Kasumi-1 (cell line): ENCODE data around the gene EQTN.

Experiments
- DNase-seq, 2 experiments: peaks; one replicate each; lab custom pipeline; 2025; lab: John Stamatoyannopoulos, UW

Gene EQTN

GRCh38 chr9:27297050-27297449 is at the start of gene EQTN:
Gene EQTN (minus strand): TSS chr9:27297150. CDS start chr9:27297055, 95 bp downstream.
- DNase-seq = no peak

DNA sequence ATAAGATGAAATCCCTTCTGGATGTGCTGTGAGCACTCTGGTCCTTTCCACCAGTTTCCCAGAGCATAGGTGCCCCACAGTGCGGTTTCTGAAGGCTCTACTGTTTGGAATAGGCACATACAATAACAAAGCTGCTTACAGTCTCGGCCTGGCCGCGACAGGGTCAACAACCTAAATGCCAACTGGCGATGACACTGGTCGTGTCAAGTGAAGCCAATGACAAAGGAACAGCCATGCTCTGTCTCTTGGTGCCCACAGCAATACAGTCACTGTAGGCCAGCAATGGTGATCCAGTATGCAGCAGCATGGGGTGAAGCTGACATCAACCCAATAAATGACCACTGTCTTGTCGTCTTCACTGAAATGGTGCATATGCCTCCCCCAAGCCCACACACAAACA is 47.8 kb upstream of the EQTN start:
- no peak for DNase-seq

GRCh38 chr9:27341545-27342294 is 44.8 kb upstream of the EQTN start:
- no peak for DNase-seq

- DNase-seq = no peak
Measured at GRCh38 chr9:27340961-27341511, 44.1 kb upstream of the EQTN start.

DNA sequence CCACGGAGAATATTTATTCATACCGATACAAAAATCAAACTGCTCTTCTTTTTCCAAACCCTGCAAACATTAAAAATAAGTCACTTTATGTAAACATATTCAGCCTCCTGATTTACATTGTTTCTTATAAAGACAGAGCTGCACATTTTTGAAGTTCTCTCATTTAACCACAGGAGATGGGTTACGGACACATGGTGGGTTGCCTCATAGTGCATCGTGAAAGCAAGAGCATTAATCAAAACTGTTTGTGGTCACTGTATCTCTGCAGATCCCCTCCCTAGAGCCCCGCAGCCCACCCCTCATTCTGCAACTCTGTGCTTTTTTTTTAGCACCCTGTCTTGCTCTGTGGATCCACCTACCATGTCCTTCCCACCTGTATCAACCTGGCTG is 43.3 kb upstream of the EQTN start:
- DNase-seq = no peak

GRCh38 chr9:27339661-27340284 is 42.8 kb upstream of the EQTN start:
- no peak for DNase-seq

DNA sequence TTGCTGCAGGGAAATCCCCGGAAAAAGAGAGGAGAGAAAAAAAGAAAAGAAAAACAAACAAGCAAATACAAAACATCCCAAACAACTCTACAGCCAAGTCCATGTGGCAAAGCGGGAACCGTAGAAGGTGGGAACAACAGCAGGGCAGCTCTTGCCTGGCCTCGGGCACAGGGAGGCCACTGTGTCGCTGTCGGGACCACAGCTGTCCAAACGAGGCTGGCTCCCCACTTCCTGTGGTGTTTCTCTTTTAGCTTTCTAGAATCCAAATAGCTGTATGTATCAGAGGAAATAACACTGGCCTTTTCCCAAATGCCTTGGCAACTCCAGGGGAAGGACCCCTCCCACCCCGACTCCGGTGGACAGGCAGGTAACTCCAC is 41.6 kb upstream of the EQTN start:
- no peak for DNase-seq

DNA sequence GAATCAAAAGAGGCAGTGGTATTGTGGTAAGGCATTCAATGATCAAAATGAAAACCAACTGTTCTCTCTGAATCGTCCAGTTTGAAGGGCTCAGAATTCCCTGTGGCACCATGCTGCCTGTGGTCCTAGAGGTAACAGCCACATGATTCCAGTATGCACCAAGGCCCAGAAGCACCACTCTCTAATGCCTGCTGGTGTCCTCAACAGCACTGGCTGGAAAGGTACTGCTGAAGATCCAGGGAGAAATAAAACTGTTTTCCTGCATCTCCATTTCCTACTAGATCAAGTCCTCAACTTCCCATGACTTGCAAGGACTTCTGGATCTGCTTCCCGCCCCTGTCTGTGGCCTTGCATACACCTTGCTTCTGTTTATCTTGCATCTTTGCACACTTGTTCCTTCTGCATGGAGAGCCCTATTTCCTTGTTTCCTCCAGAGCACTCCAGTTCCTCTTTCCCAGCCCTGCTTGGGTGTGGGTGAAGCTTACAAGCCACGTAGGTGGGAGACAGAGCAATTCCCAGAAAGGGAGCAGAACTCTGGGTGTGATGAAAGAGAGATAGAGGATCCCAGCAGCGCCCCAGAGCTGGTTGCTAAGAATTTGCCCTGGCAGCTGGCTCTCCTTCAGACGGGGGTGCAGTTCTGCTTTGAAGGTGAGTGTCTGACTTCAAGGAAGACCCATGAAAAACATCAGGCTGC is 41.0 kb upstream of the EQTN start:
- peak; percentile 7 to 8 for DNase-seq

DNA sequence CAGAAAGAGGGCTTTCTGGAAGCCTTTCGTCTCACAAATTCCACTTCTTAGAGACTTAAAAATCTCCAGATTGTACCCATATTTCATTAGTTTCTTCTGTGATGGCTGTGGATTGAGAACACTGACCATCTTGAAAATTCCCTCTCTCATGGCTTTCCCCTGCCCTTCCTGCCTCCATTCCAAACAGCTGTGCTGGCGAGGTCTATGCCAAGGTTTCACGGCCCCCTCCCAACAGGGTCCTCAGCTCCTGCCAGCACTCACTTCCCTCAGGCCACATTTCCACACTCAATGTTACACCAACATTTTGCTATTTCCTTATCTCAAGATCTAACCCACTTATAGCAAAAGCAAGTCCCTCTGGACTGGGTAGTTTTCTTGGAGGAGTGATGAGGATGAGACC is 40.3 kb upstream of the EQTN start:
- DNase-seq = no peak

GRCh38 chr9:27336829-27337228 is 39.9 kb upstream of the EQTN start:
- DNase-seq = no peak

DNA sequence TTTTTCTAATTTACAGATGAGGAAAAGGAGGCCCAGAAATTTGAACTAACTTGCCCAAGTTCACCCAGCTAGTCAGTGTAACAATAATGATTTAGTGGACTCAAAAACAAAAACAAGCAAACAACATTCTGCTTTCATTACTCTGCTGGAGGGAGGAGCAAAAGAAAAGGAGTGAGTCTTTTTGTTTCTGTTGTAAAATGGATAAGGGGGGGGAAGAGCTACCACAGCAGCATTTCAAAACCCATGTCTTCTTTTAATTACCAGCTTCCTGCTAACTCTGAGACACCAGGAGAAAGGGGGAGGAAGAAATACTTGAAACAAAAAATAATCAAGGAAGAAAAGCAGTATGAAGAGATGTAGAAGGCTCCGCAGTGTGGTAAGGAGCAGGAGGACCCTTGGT is 39.2 kb upstream of the EQTN start:
- DNase-seq = no peak

GRCh38 chr9:27335075-27335474 is 38.1 kb upstream of the EQTN start:
- DNase-seq = no peak

GRCh38 chr9:27333241-27334052 is 36.5 kb upstream of the EQTN start:
- peak; percentile 53 to 55 for DNase-seq

GRCh38 chr9:27331393-27331792 is 34.4 kb upstream of the EQTN start:
- no peak for DNase-seq

DNA sequence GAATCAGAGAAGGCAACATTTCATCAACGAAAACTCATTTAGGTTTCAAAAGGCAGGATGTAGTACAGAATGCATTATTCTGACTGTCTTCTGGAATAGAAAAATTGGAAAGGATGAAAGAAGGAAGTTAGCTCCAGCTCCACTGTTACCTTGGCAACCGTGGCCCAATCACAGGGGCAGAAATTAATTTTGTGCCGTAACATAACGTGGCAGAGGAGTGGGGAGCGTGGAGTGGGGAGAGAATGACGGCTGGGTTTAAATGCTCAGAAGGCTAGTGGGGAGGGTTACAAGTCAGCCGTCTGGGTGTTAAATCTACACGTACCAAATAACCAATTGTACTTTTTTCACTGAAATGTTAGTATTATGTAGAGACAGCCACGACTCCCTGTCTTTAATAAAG is 32.3 kb upstream of the EQTN start:
- DNase-seq = no peak

DNA sequence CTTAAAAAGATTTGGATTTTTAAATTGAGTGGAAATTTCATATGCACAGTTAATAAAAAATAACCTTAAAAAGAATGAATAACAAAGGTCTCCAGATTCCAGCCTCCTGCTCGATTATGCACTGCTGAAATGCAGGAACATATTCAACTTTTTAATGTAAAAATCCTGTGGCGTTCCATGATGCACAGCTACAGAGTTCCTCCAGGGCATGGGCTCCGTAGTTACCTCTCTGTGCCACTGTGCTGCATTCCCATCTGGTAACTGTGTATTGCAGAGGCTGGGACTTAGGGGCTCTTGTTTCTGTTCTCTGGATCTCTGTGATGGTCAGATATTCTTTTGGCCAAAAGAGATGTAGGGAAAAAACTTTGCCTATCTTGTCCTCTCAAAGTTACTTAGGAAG is 31.5 kb upstream of the EQTN start:
- no peak for DNase-seq

DNA sequence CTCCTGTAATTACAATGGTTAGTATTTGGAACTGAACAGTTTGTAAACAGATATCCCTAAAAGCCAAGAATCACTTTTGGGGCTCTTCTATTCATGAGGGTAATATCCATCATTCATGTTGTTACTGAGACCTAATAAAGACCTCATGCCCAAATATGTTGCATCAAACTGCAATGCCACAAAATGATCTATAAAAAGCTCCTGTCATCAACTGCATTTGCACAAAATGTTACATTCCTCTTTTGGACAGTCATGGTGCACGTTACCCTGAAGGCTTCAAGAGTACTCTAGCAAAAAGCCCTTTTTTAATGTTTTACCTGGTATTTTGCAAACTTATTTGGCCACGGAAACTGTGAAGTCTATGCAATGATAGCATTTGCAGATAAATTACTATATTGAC is 14.2 kb upstream of the EQTN start:
- DNase-seq = no peak

DNA sequence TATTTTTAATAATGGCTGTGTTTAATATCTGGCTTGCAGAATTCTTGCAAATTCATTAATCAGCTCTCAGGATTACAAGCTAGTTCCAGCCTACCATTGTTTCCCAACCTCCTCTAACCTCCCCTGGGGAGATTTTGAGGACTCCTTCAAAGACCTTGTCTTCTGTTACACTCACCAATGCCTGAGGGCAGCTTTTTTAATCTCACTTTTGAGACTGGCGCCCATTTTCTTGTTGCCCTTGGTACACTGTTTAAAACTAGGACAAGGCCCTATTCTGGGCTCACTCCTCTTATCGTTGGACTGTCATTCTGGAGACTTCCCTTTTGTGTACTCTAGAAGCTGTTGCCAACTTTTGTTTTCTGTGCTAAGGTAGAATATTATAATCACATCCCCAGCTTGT is 13.6 kb upstream of the EQTN start:
- DNase-seq = no peak

DNA sequence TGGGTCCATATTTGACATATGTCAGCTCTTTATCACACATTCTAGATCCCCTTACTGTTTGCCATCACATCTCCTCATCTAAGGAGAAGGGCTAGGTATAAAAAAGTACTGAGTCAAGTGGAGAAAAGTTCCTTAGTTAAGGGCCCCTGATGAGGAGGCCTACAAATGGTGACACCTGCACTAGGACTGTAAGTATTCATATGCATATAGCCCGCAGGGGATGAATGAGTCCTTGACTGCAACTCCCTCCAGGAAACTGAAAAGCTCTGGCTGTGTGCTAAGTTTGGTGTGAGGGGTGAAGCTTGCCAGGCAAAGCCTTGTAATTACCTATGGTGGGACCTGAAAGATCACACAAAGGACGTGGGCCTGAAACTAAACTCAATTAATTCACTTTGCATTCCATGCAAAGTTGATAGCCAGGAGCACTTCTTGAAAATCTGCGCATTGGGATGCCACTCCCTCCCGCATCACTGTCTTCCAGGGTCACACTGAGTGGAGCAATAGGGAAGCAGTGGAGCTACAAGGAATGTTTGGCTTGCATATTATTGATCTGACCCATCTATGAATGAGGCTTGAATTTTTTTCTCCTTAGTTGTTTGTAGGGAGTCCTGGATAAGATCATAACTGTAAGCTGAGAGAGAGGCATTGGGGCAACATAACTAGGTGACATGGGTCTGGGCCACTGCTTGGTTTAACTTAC is 11.9 kb upstream of the EQTN start:
- DNase-seq = no peak

DNA sequence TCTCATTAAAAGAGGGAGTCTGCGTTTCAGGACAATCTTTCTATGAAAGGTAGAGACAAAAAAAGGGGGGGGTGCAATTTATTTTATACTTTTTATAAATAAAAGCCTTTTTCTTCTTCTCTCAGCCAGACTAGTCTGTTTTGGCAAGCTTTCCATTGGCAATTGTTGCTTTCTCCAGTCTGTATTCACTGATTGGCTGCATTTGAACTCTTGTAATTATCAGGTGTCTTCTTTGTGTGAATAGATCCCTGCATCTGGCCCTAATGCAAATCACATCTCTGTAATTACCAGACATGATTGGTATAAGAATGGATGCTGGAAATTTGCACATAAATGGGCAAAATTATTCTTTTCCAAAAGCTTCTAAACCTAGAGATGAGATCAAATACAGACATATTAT is 7.6 kb upstream of the EQTN start:
- no peak for DNase-seq

- DNase-seq = no peak
Measured at GRCh38 chr9:27303219-27303618, 6.3 kb upstream of the EQTN start.

DNA sequence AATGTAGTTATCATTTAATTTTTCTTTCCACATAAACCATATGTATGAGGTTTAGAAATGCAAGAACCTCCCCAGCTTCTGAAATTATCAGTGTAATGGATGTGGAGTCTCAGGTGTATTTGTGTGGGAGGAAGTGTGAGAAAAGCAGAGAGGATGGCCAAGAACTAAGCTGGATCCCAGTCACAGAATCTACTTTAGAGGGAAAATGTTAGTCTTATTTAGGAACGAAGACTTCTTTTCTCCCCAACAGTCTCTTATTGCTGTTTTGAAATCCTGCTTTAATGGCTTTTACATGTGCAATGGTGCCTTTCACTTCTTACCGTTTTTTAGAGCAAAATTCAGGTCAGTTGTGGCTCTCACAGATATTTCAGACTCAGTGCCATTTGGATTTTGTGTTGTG is 3.0 kb downstream of the EQTN start:
- no peak for DNase-seq
